PC-3 (cell line): Measurements from ENCODE around the gene VWA7. TPM values are rescaled to one million over a fixed set of nuclear protein-coding genes. Genes with fewer than 3 reads are reported as not detected.

Experiments
- ATAC-seq: fragments of 200-7000 bp; cut with Tn5 transposase; 2 replicates; pipeline ENCODE4 v1.9.1; 2020; ENCODE audit warnings: mild to moderate bottlenecking, moderate library complexity
- BruUV-seq: library from RNA; stranded (reverse); fragments of 400-500 nt; replicated peaks from 2 replicates; lab custom pipeline; 2021; lab: Mats Ljungman, UMichigan
- CTCF ChIA-PET: fragments of 300-600 bp; sonication (Branson Sonifier 250); formaldehyde crosslinking; loops from one replicate; lab custom pipeline; 2022; ENCODE audit warnings: antibody characterized with exemption; lab: Charles Lee
- POLR2A ChIA-PET: fragments of 300-600 bp; sonication (Branson Sonifier 250); formaldehyde crosslinking; loops from one replicate; lab custom pipeline; 2022; ENCODE audit warnings: antibody characterized with exemption; ENCODE audit not compliant: unreplicated experiment; lab: Charles Lee
- DNase-seq: peaks from one replicate; pipeline ENCODE4 v3.0.0-alpha.2; 2015
- H2AFZ ChIP-seq: fragments of 300-600 bp; sonication (generic); 2 replicates; pipeline ENCODE4 v1.6.0; 2016; ENCODE audit warnings: antibody characterized with exemption, low read length
- H3F3A ChIP-seq: fragments of 300-600 bp; sonication (generic); one replicate; pipeline ENCODE4 v1.6.0; 2017; ENCODE audit warnings: antibody characterized with exemption, low read length, control low read depth, mild to moderate bottlenecking; ENCODE audit not compliant: unreplicated experiment
- H3K27ac ChIP-seq: fragments of 300-600 bp; sonication (generic); 2 replicates; pipeline ENCODE4 v1.5.1; 2016; ENCODE audit warnings: mild to moderate bottlenecking, low read length
- H3K27me3 ChIP-seq: fragments of 300-600 bp; sonication (generic); 2 replicates; pipeline ENCODE4 v1.6.1; 2016; ENCODE audit warnings: low read length, mixed read lengths
- H3K36me3 ChIP-seq: fragments of 300-600 bp; sonication (generic); 2 replicates; pipeline ENCODE4 v1.6.1; 2016; ENCODE audit warnings: low read depth, mixed run types, low read length, mixed read lengths
- H3K4me1 ChIP-seq: fragments of 300-600 bp; sonication (generic); 2 replicates; pipeline ENCODE4 v1.5.1; 2016; ENCODE audit warnings: low read length; ENCODE audit not compliant: insufficient read depth
- H3K4me2 ChIP-seq: fragments of 300-600 bp; sonication (generic); 2 replicates; pipeline ENCODE4 v1.6.0; 2016; ENCODE audit warnings: low read length
- H3K4me3 ChIP-seq: fragments of 300-600 bp; sonication (generic); 2 replicates; pipeline ENCODE4 v1.5.1; 2016; ENCODE audit warnings: mild to moderate bottlenecking, low read length, mixed read lengths
- H3K79me2 ChIP-seq: fragments of 300-600 bp; sonication (generic); 2 replicates; pipeline ENCODE4 v1.6.1; 2017; ENCODE audit warnings: low read length, mixed read lengths
- H3K9ac ChIP-seq: fragments of 300-600 bp; sonication (generic); 2 replicates; pipeline ENCODE4 v1.6.0; 2016; ENCODE audit warnings: mild to moderate bottlenecking, low read length
- H3K9me2 ChIP-seq: fragments of 300-600 bp; sonication (generic); replicated peaks from 2 replicates; pipeline ENCODE4 v1.6.1; 2016; ENCODE audit warnings: mixed run types, low read length, mixed read lengths
- H3K9me3 ChIP-seq: fragments of 300-600 bp; sonication (generic); 2 replicates; pipeline ENCODE4 v1.6.1; 2016; ENCODE audit warnings: low read length, mixed read lengths
- H4K20me1 ChIP-seq: fragments of 300-600 bp; sonication (generic); 2 replicates; pipeline ENCODE4 v1.6.1; 2016; ENCODE audit warnings: low read length, mixed read lengths
- CTCF ChIP-seq: fragments of 300-600 bp; sonication (generic); conservative IDR thresholded peaks from 2 replicates; pipeline ENCODE4 v1.5.1; 2017; ENCODE audit warnings: antibody characterized with exemption, low read depth, mild to moderate bottlenecking, low read length
- EZH2 ChIP-seq: fragments of 300-600 bp; sonication (generic); IDR thresholded peaks from one replicate; pipeline ENCODE4 v1.6.1; 2017; ENCODE audit warnings: antibody characterized with exemption, mild to moderate bottlenecking, low read length; ENCODE audit not compliant: unreplicated experiment
- EZH2phosphoT487 ChIP-seq: fragments of 300-600 bp; sonication (generic); IDR thresholded peaks from 2 replicates; pipeline ENCODE4 v1.6.1; 2018; ENCODE audit warnings: mild to moderate bottlenecking, antibody characterized with exemption, low read length, borderline replicate concordance
- intact Hi-C: fragments of 100-400 bp; cut with micrococcal nuclease; formaldehyde crosslinking; loops from 2 replicates; pipeline ENCODE4 v1.9.0; 2023
- total RNA-seq: library from RNA; depleted of rRNA; stranded (reverse); fragments of >200 nt; gene quantifications from 2 replicates; pipeline ENCODE4 v1.2.3, GENCODE V29; 2014

Gene VWA7
- total RNA-seq, 1 experiment from 2014 or later: 1.9 TPM

DNA sequence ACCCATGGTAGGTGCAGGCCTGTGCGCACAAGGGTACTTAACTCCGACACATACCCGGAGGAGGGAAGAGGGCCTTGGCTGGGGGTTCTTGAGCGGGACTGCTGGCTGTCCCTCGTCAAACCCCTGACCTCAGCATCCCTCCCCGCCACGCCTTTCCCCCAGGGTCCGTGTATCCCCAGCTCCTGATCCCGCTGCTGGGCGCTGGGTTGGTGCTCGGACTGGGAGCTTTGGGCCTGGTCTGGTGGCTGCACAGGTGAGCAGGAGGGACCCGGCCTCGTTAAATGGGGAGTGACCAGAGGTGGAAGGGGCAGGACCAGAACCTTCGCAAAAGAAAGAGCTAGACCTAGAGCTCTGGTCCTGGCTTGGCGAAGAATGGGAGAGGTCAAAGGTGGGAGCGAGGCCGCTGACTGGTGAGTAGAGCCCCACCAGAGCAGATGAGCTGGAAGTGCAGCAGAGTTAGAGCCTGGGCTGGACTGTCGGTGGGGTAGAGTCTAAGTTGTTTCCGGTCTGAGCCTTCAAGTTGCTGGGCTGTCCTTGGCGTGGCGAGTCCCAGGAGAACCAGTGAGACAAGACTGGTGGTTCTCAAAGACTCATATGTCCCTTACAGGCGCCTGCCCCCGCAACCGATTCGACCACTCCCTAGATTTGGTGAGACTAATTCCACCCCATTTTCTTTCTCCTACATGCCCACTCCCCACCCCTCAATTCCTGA, 53.0 kb downstream of the VWA7 start:
- intact Hi-C loops: no loop called here
- no peaks in the 10 kb centered on the region for H3K9me2 ChIP-seq
- no peaks in the 10 kb centered on the region for H3K36me3 ChIP-seq
- no peaks in the 10 kb centered on the region for H3K27me3 ChIP-seq
- BruUV-seq: no TSS peak
- no peak overlapping the region for H3K4me2 ChIP-seq
- ATAC-seq (no peak), DNase-seq (no peak)
- H3K27ac ChIP-seq: no peak overlapping the region
- H3K9me3 ChIP-seq: no peaks in the 10 kb centered on the region
- no peak overlapping the region for H3K9ac ChIP-seq
- ChIA-PET POLR2A (no interaction called here), CTCF (no interaction called here)
- no peaks in the 10 kb centered on the region for H3F3A ChIP-seq
- no peaks in the 10 kb centered on the region for H4K20me1 ChIP-seq
- H3K4me1 ChIP-seq: peaks cover 10% of the 10 kb centered on the region
- no peaks in the 10 kb centered on the region for H3K79me2 ChIP-seq
- TF ChIP-seq EZH2phosphoT487 (no peak), EZH2 (no peak)
- H3K4me3 ChIP-seq: no peak overlapping the region
- no peak overlapping the region for H2AFZ ChIP-seq

DNA sequence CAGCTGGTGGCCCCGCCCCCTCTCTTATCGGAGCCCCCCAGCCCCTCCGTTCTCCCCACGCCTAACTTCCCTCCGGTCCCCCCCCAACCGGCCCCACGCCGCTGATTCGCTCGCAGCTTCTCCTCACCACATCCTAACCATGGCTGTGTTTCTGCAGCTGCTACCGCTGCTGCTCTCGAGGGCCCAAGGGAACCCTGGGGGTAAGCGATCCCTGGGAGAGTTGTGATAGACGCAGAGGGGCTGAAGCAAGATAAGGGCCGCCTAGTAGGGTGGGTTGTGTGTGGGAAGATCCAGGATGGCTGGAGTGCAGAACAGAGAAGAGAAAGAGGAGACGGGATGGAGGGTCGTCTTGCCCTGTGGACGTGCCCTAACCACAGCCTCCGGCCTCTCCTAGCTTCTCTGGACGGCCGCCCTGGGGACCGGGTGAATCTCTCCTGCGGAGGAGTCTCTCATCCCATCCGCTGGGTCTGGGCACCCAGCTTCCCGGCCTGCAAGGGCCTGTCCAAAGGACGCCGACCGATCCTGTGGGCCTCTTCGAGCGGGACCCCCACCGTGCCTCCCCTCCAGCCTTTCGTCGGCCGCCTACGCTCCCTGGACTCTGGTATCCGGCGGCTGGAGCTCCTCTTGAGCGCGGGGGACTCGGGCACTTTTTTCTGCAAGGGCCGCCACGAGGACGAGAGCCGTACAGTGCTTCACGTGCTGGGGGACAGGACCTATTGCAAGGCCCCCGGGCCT, 53.7 kb downstream of the VWA7 start, which contains the start of gene MPIG6B:
Gene MPIG6B (plus strand): TSS at position 129 of the 735 bp plus-strand sequence. CDS start 11 bp downstream, at position 140.
- CTCF ChIA-PET: no interaction called here
- H3F3A ChIP-seq: no peaks in the 10 kb centered on the region
- H3K4me3 ChIP-seq: no peak within 1 kb of the TSS
- DNase-seq: no peak
- no peaks in the 10 kb centered on the region for H3K9me3 ChIP-seq
- no peaks in the 10 kb centered on the region for H3K36me3 ChIP-seq
- no peak within 1 kb of the TSS for H3K9ac ChIP-seq
- H3K79me2 ChIP-seq: no peaks in the 10 kb centered on the region
- intact Hi-C loops: no loop called here
- no peaks in the 10 kb centered on the region for H3K9me2 ChIP-seq
- TF ChIP-seq EZH2phosphoT487 (no peak), EZH2 (no peak), CTCF (no peak)
- H3K4me1 ChIP-seq: peaks cover 18% of the 10 kb centered on the region
- BruUV-seq: no TSS peak
- ATAC-seq: no peak
- H2AFZ ChIP-seq: no peak within 1 kb of the TSS
- no peaks in the 10 kb centered on the region for H3K27me3 ChIP-seq
- no peak within 1 kb of the TSS for H3K27ac ChIP-seq
- no peaks in the 10 kb centered on the region for H4K20me1 ChIP-seq
- no peak within 1 kb of the TSS for H3K4me2 ChIP-seq
- POLR2A ChIA-PET: interaction anchor here (0.6 kb wide), 1 partner anchor 104 kb away, joined by 5 read pairs; the partner anchor contains the start of gene HSPA1B

- no peaks in the 10 kb centered on the region for H3K9me2 ChIP-seq
- no peak for ATAC-seq
- H2AFZ ChIP-seq: no peak overlapping the region
- H4K20me1 ChIP-seq: no peaks in the 10 kb centered on the region
- DNase-seq: no peak
- ChIA-PET CTCF (no interaction called here), POLR2A (interaction anchor here (0.5 to 0.6 kb wide), 2 partner anchors 19 to 56 kb away, joined by 6 read pairs; partner anchors contain the start of gene ABHD16A)
- no peak for TF ChIP-seq EZH2phosphoT487
- TF ChIP-seq CTCF: no peak
- TF ChIP-seq EZH2: no peak
- H3K27me3 ChIP-seq: no peaks in the 10 kb centered on the region
- BruUV-seq: no TSS peak
- H3K4me1 ChIP-seq: peaks cover 28% of the 10 kb centered on the region
- H3F3A ChIP-seq: no peaks in the 10 kb centered on the region
- H3K36me3 ChIP-seq: no peaks in the 10 kb centered on the region
- intact Hi-C loops: no loop called here
- no peaks in the 10 kb centered on the region for H3K9me3 ChIP-seq
- no peak overlapping the region for H3K27ac ChIP-seq
- no peak overlapping the region for H3K4me2 ChIP-seq
- no peaks in the 10 kb centered on the region for H3K79me2 ChIP-seq
- H3K4me3 ChIP-seq: no peak overlapping the region
- no peak overlapping the region for H3K9ac ChIP-seq
Observed at GRCh38 chr6:31722173-31722572, 55.0 kb downstream of the VWA7 start.
